MG63 (cell line): ENCODE results near the gene DLGAP1. TPM values are rescaled to one million over a fixed set of nuclear protein-coding genes. Genes with fewer than 3 reads are reported as not detected.
"Not testable (repeated sequence)": the region's sequence is repeated elsewhere in the genome, so short reads cannot be mapped to it uniquely, and the experiment has no call there.

Experiments
- DNase-seq: peaks from one replicate; pipeline ENCODE4 v3.0.0-alpha.2; 2020
- H3K27me3 ChIP-seq: fragments of 250-450 bp; sonication (Bioruptor Pico); 2 replicates; pipeline ENCODE4 v1.5.1; 2020; ENCODE audit warnings: mild to moderate bottlenecking, moderate library complexity
- H3K36me3 ChIP-seq: fragments of 250-450 bp; sonication (Bioruptor Pico); 2 replicates; pipeline ENCODE4 v1.5.1; 2020; ENCODE audit warnings: mild to moderate bottlenecking, moderate library complexity
- H3K4me3 ChIP-seq: fragments of 250-450 bp; sonication (Bioruptor Pico); 2 replicates; pipeline ENCODE4 v1.5.1; 2020; ENCODE audit warnings: mild to moderate bottlenecking, moderate library complexity
- H3K9me3 ChIP-seq: fragments of 250-450 bp; sonication (Bioruptor Pico); 2 replicates; pipeline ENCODE4 v1.5.1; 2020; ENCODE audit warnings: mild to moderate bottlenecking, moderate library complexity
- total RNA-seq: library from RNA; depleted of rRNA; stranded (reverse); fragments of >200 nt; shearing (Covaris generic); gene quantifications from 2 replicates; pipeline ENCODE4 v1.2.3, GENCODE V29; 2014; ENCODE audit warnings: low replicate concordance

The DLGAP1 gene
- total RNA-seq, 1 experiment from 2014 or later, result 3.4 TPM

DNA sequence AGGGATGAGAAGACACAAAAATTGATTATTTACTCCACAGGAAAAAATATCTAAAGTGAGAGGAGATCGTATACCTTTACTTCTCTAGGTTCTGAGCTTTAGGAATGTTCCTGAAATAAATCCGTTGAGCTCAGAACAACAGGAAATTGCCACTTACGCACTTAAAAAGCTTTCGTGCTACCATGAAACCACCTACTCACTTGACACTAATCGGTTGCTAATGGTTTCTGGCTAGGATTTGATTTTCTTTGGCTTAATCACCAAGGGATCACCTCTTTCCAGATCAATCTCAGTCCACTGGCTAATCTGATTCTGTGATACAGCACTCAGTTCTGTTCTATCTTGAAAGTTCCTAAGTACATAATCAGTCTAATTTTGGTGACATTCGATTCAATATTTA, 419.6 kb downstream of the DLGAP1 start:
- Histone ChIP-seq H3K4me3 (no peak overlapping the region), H3K27me3 (no peaks in the 10 kb centered on the region), H3K9me3 (no peaks in the 10 kb centered on the region), H3K36me3 (no peaks in the 10 kb centered on the region)
- DNase-seq, result no peak

DNA sequence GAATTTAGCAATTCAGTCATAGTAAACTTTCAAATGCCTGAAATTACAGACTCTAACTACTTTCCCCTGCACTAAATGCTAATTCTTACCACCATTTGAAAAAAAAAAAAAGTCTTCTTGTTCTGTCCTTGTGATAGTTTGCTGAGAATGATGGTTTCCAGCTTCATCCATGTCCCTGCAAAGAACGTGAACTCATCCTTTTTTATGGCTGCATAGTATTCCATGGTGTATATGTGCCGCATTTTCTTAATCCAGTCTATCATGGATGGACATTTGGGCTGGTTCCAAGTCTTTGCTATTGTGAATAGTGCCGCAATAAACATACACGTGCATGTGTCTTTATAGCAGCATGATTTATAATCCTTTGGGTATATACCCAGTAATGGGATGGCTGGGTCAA, 420.3 kb downstream of the DLGAP1 start:
- H3K27me3 ChIP-seq, H3K36me3 ChIP-seq, DNase-seq, H3K9me3 ChIP-seq, H3K4me3 ChIP-seq: not testable (repeated sequence)

DNA sequence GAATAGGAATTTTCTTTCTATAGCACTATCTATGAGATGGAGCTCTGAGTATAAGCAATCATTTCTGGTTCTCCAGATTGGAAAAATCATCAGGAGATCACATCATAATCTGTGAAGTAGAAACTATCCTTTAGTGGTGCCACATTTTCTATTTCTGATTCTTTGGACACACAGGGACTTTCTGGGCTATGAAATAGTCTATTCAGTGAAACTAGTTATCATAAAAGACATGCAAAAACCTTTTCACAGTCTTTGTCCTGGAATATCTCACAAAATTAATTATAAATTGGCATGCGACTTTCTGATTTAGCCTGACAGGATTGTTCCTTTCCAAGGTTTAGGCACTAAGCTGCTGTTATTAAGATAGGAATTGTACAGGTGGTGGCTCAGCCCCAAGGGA, 428.6 kb downstream of the DLGAP1 start:
- no peak for DNase-seq
- H3K27me3 ChIP-seq, result no peaks in the 10 kb centered on the region
- 0 out of 2 replicates have a peak, but pooled peaks cover 2% of the 10 kb centered on the region for H3K9me3 ChIP-seq
- no peak overlapping the region for H3K4me3 ChIP-seq
- no peaks in the 10 kb centered on the region for H3K36me3 ChIP-seq

DNA sequence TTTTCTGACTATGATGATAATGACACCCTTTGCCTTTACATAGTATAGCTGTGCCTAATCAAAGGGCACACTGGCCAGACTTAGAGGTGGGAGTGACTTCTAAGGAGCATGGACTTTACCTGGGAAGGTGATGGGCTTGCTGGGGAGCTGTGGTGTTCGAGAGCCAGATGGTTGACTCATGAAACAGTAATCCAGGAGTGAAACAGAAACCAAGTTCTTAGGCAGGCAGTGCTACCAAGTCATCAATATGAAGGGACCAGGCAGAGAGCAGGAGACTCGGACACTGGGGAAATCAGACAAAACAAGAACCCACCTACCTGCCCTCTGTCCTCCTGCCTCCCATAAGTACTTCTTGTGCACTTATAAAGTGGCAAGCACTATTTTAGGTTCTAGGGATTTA, 430.4 kb downstream of the DLGAP1 start:
- Histone ChIP-seq H3K36me3 (no peaks in the 10 kb centered on the region), H3K27me3 (no peaks in the 10 kb centered on the region), H3K9me3 (0 out of 2 replicates have a peak, but pooled peaks cover 2% of the 10 kb centered on the region), H3K4me3 (no peak overlapping the region)
- DNase-seq, result no peak

DNA sequence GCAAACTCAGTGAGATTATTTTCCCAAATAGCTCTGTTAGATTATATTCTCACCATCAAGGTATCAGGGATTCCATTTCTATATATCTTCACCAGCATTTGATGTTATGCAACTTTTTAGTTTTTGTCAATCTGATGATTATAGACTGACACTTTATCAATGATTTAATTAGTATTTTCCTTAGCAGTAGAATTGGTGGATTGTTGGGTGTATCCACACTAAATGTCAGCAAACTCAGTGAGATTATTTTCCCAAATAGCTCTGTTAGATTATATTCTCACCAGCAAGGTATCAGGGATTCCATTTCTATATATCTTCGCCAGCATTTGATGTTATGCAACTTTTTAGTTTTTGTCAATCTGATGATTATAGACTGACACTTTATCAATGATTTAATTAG, 432.4 kb downstream of the DLGAP1 start:
- not testable (repeated sequence) for DNase-seq, H3K27me3 ChIP-seq, H3K4me3 ChIP-seq, H3K9me3 ChIP-seq, H3K36me3 ChIP-seq

DNA sequence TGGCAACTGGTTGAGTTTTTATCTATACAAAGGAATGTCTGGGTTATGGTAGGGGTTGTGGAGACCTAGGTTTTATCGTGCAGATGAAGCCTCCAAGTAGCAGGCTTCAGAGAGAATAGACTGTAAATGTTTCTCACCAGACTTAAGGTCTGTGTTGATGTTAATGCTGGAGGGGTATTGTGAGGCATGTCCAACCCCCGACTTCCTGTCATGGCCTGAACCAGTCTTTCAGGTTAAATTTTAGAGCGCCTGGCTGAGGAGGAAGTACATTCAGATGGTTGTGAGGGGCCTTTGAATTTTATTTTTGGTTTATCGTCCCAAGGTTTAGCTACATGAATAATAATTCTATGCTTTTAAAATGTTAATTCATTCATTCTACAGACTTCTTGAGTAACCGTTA, 435.1 kb downstream of the DLGAP1 start:
- Histone ChIP-seq H3K27me3 (no peaks in the 10 kb centered on the region), H3K36me3 (no peaks in the 10 kb centered on the region), H3K9me3 (0 out of 2 replicates have a peak, but pooled peaks cover 2% of the 10 kb centered on the region), H3K4me3 (no peak overlapping the region)
- no peak for DNase-seq

DNA sequence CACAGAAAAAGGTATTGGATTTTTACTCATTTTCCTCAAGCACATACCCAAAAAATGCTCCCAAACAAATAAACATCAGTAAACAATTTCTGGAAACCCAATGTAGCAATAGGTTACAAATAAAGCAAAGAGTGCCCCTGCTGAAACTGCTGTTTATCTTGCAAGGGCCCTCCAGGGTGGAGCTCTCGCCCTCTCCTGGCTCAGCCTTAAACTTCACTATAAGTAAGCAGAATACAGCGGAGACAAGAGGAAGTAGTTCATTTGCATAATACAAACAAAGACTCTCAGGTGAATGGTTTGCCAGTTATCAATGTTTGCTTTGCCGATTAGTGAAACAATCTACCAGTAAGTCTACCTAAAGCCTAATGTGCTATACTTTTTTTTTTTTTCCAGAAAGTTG, 437.6 kb downstream of the DLGAP1 start:
- H3K4me3 ChIP-seq, result no peak overlapping the region
- H3K27me3 ChIP-seq, result no peaks in the 10 kb centered on the region
- peak; percentile 8 for DNase-seq
- H3K9me3 ChIP-seq, result no peaks in the 10 kb centered on the region
- no peaks in the 10 kb centered on the region for H3K36me3 ChIP-seq

DNA sequence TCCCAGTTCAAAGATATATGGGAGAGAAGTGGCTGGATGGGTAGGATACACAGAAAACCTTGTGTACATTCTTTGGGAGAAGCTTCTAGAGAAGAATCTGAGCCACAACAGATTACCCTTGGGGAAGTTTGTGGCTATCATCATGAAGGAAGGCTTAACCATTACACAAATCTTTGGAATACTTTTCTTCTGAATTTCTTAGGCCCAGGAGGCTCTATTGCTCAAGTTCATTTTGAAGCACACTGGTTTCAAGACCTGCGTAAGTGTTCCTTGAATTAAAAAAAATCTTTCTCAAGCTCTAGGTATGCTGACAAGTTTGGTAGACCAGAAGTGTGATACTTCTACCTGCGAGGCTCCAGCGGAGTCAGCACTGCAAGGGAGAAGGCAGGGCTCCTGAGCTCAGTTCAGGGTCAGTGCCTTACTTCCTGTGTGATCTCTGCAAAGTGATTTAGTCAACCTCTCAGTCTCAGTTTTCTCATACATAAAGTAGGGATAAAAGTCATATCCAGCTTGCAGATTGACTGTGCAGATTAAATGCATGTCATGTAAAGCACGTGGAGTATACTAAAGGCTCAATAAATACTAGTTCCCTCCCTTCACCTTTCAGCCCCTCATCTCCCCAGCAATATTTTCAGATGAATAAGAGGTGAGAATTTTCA, 438.6 kb downstream of the DLGAP1 start:
- Histone ChIP-seq H3K27me3 (no peaks in the 10 kb centered on the region), H3K4me3 (no peak overlapping the region), H3K9me3 (no peaks in the 10 kb centered on the region), H3K36me3 (no peaks in the 10 kb centered on the region)
- no peak for DNase-seq

DNA sequence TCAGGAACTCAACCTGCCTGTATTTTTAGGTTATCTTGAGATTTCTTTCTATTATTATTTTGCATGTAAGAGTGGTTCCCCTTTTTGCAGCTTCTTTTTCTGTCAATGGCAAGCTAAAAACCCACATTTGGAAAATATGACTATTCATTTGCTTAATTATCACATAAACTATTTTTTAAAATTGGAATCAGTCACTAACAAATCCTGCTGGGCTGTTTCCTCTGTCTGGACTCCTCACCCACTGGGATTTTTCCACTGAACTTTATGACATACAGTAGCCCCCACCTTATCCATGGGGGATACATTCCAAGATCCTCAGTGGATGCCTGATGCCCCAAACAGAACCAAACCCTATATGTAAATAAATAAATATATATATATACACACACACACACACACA, 447.3 kb downstream of the DLGAP1 start:
- no peak for DNase-seq

DNA sequence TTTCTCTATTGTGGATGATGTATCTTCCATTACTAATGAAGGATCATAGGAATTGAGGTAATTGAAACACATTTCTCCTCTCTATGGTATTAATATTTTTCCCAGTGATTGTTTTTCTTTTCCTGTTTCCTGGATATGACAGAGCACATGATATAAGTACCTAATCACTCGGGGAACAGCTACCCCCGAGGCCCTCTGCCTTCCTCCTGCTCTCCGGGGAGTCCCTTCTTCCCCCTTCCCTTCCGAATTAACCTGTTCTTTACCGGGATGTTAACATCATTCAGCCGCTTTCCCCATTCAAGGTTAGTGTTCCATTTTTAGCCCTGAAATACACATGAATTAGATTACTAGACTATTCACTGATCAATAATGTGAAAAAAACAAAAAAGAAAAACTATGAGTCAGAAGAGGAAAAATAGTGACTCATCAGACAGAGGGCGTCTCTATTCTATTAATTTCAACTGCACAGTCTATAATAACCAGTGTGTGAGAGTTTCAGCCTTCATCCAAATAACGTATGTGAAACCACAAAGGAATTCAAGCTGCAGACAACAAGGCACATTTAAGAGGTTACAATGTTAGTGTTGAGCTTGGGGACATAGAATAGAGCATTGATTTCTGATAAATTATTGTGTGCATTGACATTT, 450.8 kb downstream of the DLGAP1 start:
- Histone ChIP-seq H3K9me3 (no peaks in the 10 kb centered on the region), H3K4me3 (no peak overlapping the region), H3K27me3 (no peaks in the 10 kb centered on the region), H3K36me3 (no peaks in the 10 kb centered on the region)
- DNase-seq, result no peak

More for the DNA sequence above, 447.3 kb downstream of the DLGAP1 start:
- Histone ChIP-seq H3K27me3 (no peaks in the 10 kb centered on the region), H3K36me3 (no peaks in the 10 kb centered on the region), H3K4me3 (no peak overlapping the region), H3K9me3 (no peaks in the 10 kb centered on the region)

DNA sequence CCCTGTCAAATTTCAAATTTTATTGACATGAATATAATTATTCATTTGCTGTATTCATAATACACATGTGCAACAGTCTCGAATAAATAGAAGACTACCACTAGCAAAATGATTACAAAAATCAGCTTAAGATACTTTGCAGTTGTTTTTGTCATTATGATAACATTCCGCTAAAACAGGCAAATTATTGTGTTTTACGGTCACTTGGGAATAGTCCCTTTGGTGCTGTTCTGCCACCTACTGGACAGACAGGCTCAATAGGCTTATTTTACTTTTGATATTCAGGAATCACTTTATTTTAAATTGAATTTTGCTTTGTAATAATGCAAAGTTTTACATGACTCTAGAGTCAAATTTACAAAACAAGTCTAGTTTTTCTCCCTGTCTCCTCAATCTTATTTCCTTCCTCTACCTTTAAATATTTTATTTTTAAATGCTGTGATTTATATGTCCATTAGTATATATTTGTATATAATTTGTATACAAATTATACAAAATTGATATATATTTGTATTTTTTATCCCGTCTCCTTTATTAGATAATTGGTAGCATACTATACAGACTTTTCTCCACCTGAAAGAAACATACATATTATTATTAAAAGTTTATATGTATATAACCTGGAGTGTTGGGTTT, 456.3 kb downstream of the DLGAP1 start:
- H3K4me3 ChIP-seq, result no peak overlapping the region
- peak; percentile 2 for DNase-seq
- H3K36me3 ChIP-seq, result no peaks in the 10 kb centered on the region
- no peaks in the 10 kb centered on the region for H3K9me3 ChIP-seq
- no peaks in the 10 kb centered on the region for H3K27me3 ChIP-seq

DNA sequence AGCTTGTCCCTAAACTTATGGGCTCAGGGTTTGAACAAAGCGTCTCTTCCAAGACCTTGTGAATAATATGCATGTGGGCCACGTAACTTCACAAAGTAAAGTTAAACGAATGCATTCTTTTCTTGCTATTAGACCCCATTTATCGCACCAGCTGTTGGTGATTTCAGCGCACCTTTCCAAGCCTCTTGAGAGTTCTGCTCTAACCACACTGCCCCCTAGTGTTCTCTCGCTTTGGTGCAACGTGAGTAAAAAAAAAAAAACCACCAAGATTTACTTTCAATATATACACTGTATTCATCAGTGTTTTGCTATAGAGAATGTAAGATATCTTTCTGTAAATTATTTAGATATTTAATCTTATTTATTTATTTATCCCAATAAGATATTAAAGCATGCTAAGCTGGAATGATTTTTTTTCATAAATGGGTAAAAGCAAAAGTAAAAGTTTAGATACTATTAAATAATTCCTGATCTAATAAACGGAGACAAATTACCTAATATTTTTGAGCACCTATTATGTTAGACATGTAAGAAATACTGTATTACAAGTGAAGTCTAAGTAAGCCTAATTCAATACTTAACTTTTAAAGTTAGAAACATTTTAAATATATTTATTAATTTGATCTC, 459.5 kb downstream of the DLGAP1 start:
- Histone ChIP-seq H3K9me3 (no peaks in the 10 kb centered on the region), H3K27me3 (no peaks in the 10 kb centered on the region), H3K36me3 (no peaks in the 10 kb centered on the region), H3K4me3 (no peak overlapping the region)
- no peak for DNase-seq

DNA sequence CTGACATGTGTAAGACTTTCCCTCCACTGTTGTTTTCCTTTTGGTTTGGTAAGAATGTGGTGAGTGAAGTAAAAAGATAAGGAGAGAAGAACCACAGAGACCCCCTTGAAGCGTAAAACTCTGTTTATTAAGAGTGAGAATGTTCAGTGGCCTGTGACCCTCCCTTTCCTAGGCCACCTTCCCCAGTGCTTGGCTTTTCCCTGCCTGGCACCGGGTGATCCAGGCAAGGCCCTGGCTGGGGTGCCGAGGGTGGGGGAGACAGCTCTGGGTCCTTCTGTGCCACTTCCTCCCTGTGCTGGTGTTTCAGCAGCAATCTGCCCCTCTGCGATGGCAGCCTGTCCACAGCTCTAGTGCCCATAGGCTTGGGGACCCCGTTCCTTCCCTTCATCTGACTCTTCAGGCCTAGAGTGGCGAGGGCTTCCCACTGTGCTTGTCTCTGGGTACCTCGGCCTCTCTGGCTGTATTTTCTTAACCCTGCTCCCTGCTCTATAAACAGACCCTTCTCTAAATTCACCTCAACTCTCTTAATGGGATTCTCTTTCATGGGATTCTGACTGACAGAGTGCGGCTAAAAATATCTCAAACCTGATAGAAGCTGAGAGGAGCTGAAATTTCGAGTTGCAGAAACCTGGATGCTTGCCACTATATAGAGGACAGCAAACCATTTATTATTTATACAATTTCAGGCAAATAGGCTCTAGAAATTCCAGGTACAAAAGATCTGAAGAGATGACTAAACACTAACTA, 461.0 kb downstream of the DLGAP1 start:
- H3K4me3 ChIP-seq, result no peak overlapping the region
- H3K36me3 ChIP-seq, result no peaks in the 10 kb centered on the region
- no peaks in the 10 kb centered on the region for H3K9me3 ChIP-seq
- H3K27me3 ChIP-seq, result no peaks in the 10 kb centered on the region
- no peak for DNase-seq

DNA sequence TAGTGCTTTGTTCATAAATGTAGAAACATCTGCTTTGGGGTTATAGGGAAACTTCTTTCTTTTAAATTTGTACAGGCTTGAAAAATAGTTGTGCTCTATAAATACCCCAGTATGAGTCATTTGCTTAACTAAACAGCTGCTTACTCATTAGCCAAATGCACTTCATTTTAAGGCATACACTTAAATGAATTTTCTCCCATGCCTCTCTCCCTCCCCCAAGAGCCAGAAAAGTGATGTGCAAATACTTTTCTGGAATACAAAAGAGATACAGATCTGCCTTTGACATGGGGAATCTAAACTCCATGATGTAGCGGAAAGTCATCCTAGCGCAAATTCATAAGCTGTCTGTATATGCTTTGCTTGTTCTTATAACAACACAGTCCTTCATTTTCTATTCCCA, 469.4 kb downstream of the DLGAP1 start:
- H3K27me3 ChIP-seq, result no peaks in the 10 kb centered on the region
- H3K4me3 ChIP-seq, result no peak overlapping the region
- no peak for DNase-seq
- H3K36me3 ChIP-seq, result no peaks in the 10 kb centered on the region
- no peaks in the 10 kb centered on the region for H3K9me3 ChIP-seq

DNA sequence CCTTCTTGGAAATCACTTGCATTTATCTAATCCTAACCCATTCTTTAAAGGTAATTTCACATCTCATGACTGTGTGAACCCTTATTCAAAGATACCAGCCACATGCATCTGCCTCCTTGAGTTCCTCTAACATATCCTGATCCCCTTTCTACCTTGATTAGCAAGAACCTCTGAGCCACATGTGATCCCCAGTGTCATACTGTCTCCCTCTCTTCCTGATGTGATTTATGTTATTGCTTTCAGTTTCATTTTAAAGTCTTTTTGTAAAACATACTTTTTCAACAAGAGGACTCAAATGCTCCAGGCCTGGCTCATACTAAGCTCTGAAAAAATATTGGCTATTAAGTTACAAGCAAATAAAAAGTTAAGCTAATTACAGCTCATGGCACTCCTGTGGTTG, 470.1 kb downstream of the DLGAP1 start:
- Histone ChIP-seq H3K9me3 (no peaks in the 10 kb centered on the region), H3K27me3 (no peaks in the 10 kb centered on the region), H3K36me3 (no peaks in the 10 kb centered on the region), H3K4me3 (no peak overlapping the region)
- DNase-seq, result no peak

DNA sequence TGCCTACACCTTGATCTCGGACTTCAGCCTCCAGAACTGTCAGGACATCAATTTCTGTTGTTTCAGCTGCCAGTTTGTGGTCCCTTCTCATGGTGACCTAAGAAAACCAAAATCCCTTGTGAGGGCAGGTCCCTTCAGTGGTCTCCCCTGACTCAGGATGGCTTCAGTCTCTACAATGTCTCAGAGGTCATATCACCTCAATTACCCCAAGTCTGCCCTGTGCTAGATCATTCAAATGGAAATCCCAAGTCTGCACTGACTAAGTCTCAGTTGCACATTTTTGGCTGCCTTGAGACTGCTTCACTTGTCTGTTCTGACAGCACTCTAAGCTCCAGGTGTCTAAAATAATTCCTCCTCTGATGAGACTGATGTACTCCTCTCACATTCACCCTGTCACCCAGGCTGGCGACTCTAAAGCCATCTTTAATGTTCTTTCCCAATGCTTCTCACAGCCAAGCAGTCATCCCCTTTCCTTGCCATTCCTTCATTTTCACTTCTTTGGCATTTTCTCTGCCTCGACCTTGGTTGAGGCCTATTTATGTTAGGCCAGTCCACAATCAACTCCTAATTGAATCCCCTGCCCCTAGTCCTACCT, 470.8 kb downstream of the DLGAP1 start:
- H3K36me3 ChIP-seq, result no peaks in the 10 kb centered on the region
- H3K9me3 ChIP-seq, result peaks cover 2% of the 10 kb centered on the region; the same call in 1 of the 2 replicates
- DNase-seq, result no peak
- no peak overlapping the region for H3K4me3 ChIP-seq
- H3K27me3 ChIP-seq, result no peaks in the 10 kb centered on the region
